HTR-8/SVneo (cell line): ENCODE measurements around the gene DCXR.

Experiments
- DNase-seq: peaks from one replicate; pipeline ENCODE4 v3.0.0; 2011; ENCODE audit warnings: low spot score, mixed read lengths; ENCODE audit not compliant: insufficient read length
- FAIRE-seq: peaks from 2 replicates; lab custom pipeline; 2011; peaks lifted over from hg19 to GRCh38; lab: Jason Lieb, UNC

Gene DCXR

GRCh38 chr17:82037092-82037888 is at the start of gene DCXR:
Gene DCXR, minus strand, starts transcription at chr17:82037697. Its CDS starts 15 bp downstream, at chr17:82037682.
- DNase-seq, result peak; percentile 97
- FAIRE-seq, result peak; percentile 93

GRCh38 chr17:82085931-82086764 is 48.7 kb upstream of the DCXR start:
- FAIRE-seq (no peak), DNase-seq (no peak)

GRCh38 chr17:82085031-82085861 is 47.7 kb upstream of the DCXR start:
- no peak for FAIRE-seq

GRCh38 chr17:82084373-82085030 is 47.0 kb upstream of the DCXR start:
- no peak for FAIRE-seq
- DNase-seq, result no peak

More at GRCh38 chr17:82085031-82085861, 47.7 kb upstream of the DCXR start:
- no peak for DNase-seq

- DNase-seq, result no peak
- no peak for FAIRE-seq
These were observed 46.2 kb upstream of the DCXR start for GRCh38 chr17:82083533-82084359.

- FAIRE-seq, result no peak
These were observed 45.5 kb upstream of the DCXR start for GRCh38 chr17:82083009-82083408.

GRCh38 chr17:82082456-82082855 is 45.0 kb upstream of the DCXR start:
- DNase-seq, result no peak
- FAIRE-seq, result no peak

More at GRCh38 chr17:82083009-82083408, 45.5 kb upstream of the DCXR start:
- no peak for DNase-seq

GRCh38 chr17:82081966-82082365 is 44.5 kb upstream of the DCXR start:
- no peak for FAIRE-seq

GRCh38 chr17:82081546-82081945 is 44.0 kb upstream of the DCXR start:
- no peak for DNase-seq
- no peak for FAIRE-seq

More at GRCh38 chr17:82081966-82082365, 44.5 kb upstream of the DCXR start:
- DNase-seq, result no peak

- no peak for FAIRE-seq
- no peak for DNase-seq
These were observed 43.4 kb upstream of the DCXR start for GRCh38 chr17:82080789-82081464.

- FAIRE-seq, result no peak
- no peak for DNase-seq
These were observed 42.7 kb upstream of the DCXR start for GRCh38 chr17:82080048-82080788.

- FAIRE-seq (no peak), DNase-seq (no peak)
These were observed 41.6 kb upstream of the DCXR start for GRCh38 chr17:82079001-82079677.

GRCh38 chr17:82078433-82078832 is 40.9 kb upstream of the DCXR start:
- no peak for DNase-seq
- FAIRE-seq, result no peak

GRCh38 chr17:82077617-82078358 is 40.3 kb upstream of the DCXR start:
- no peak for FAIRE-seq

GRCh38 chr17:82076785-82077591 is 39.5 kb upstream of the DCXR start:
- FAIRE-seq (no peak), DNase-seq (no peak)

More at GRCh38 chr17:82077617-82078358, 40.3 kb upstream of the DCXR start:
- DNase-seq, result no peak
